HL-60 (cell line): ENCODE data around the gene MYBPH.
A peak's percentile ranks its signal among the peaks of the same experiment; 100 is the strongest.

ENCODE experiments used
- DNase-seq, 2 experiments: peaks; one replicate each; pipeline ENCODE4 v3.0.0-alpha.2; 2010 to 2020; ENCODE audit warnings: low read depth in 1 of 2, low spot score in 1 of 2
- H3K27ac ChIP-seq: fragments of 250-450 bp; sonication (Bioruptor Pico); replicated peaks from 2 replicates; pipeline ENCODE4 v1.5.1; 2020; ENCODE audit warnings: mild to moderate bottlenecking, moderate library complexity
- H3K27me3 ChIP-seq: fragments of 250-450 bp; sonication (Bioruptor Pico); 2 replicates; pipeline ENCODE4 v1.5.1; 2021; ENCODE audit warnings: mild to moderate bottlenecking, moderate library complexity; ENCODE audit not compliant: insufficient read depth, poor library complexity, severe bottlenecking
- H3K4me3 ChIP-seq: replicated peaks from 2 replicates; pipeline ENCODE4 v1.5.1; 2011; ENCODE audit warnings: mild to moderate bottlenecking, control low read depth, low read length; ENCODE audit not compliant: insufficient read depth
- CTCF ChIP-seq: IDR thresholded peaks from one replicate; pipeline ENCODE4 v1.5.1; 2011; ENCODE audit warnings: low read length, control low read depth, inconsistent platforms; ENCODE audit not compliant: insufficient read depth
- GABPA ChIP-seq: IDR thresholded peaks from 2 replicates; pipeline ENCODE4 v1.6.1; 2012; ENCODE audit warnings: low read depth
- POLR2AphosphoS5 ChIP-seq: IDR thresholded peaks from 2 replicates; pipeline ENCODE4 v1.6.1; 2012; ENCODE audit warnings: low read depth
- SPI1 ChIP-seq: IDR thresholded peaks from 2 replicates; pipeline ENCODE4 v1.6.1; 2012; ENCODE audit warnings: low read depth, mild to moderate bottlenecking, borderline replicate concordance
- TF ChIP-seq, protein P1 (sequence below): IDR thresholded peaks from 2 replicates; pipeline ENCODE4 v1.6.1; 2012; ENCODE audit warnings: low read depth; ENCODE audit not compliant: insufficient replicate concordance

MYBPH gene

DNA sequence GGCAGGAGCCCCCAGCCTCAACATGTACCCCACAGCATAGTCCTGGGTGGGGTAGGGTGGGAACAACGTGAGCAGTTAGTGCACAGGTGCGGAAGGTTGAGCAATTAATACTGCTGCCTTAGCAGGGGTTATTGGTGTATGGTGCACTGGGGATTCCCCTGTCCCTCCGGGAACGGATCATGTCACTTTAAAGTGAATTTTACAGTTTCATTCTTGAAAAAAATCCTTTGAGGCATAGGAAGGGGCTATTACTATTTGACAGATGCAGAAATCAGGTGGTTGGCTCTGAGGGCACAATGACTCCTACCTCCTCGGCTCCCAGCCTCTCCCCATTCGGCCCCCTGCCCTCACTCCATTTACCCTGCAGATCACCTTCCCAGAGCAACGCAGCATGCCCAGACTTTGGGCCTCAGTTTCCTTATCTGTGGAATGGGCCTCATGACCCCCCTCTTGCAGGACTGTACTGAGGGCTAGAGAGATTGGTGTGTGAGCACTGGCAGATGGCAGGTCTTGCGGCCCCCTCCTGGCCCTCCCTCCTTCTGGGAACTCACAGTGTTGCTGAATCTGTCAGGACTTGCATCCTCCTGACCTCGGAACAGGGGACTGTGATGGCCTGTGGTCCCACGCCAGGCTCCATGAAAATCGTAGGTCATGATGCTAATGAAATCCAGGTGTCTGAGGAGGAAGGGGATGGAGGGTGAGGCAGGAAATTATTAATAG lies 5.1 kb upstream of the MYBPH start:
- no peak for TF ChIP-seq SPI1
- TF ChIP-seq, protein P1, sequence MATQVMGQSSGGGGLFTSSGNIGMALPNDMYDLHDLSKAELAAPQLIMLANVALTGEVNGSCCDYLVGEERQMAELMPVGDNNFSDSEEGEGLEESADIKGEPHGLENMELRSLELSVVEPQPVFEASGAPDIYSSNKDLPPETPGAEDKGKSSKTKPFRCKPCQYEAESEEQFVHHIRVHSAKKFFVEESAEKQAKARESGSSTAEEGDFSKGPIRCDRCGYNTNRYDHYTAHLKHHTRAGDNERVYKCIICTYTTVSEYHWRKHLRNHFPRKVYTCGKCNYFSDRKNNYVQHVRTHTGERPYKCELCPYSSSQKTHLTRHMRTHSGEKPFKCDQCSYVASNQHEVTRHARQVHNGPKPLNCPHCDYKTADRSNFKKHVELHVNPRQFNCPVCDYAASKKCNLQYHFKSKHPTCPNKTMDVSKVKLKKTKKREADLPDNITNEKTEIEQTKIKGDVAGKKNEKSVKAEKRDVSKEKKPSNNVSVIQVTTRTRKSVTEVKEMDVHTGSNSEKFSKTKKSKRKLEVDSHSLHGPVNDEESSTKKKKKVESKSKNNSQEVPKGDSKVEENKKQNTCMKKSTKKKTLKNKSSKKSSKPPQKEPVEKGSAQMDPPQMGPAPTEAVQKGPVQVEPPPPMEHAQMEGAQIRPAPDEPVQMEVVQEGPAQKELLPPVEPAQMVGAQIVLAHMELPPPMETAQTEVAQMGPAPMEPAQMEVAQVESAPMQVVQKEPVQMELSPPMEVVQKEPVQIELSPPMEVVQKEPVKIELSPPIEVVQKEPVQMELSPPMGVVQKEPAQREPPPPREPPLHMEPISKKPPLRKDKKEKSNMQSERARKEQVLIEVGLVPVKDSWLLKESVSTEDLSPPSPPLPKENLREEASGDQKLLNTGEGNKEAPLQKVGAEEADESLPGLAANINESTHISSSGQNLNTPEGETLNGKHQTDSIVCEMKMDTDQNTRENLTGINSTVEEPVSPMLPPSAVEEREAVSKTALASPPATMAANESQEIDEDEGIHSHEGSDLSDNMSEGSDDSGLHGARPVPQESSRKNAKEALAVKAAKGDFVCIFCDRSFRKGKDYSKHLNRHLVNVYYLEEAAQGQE, result no peak
- no peak for TF ChIP-seq GABPA
- no peak for TF ChIP-seq CTCF
- TF ChIP-seq POLR2AphosphoS5, result no peak
- Histone ChIP-seq H3K27me3 (no peaks in the 10 kb centered on the region), H3K4me3 (no peak overlapping the region), H3K27ac (no peak overlapping the region)
- no peak for DNase-seq

GRCh38 chr1:203179667-203180005 lies 4.0 kb upstream of the MYBPH start:
- TF ChIP-seq SPI1 (no peak), POLR2AphosphoS5 (no peak), CTCF (no peak), GABPA (no peak)
- TF ChIP-seq, protein P1, result no peak
- Histone ChIP-seq H3K27me3 (no peaks in the 10 kb centered on the region), H3K27ac (no peak overlapping the region), H3K4me3 (no peak overlapping the region)
- DNase-seq, result no peak

GRCh38 chr1:203178821-203179666 lies 3.4 kb upstream of the MYBPH start:
- Histone ChIP-seq H3K4me3 (no peak overlapping the region), H3K27ac (no peak overlapping the region), H3K27me3 (no peaks in the 10 kb centered on the region)
- no peak for TF ChIP-seq CTCF
- TF ChIP-seq POLR2AphosphoS5, result 0 out of 2 replicates have a peak, but pooled peaks have one; percentile 12
- peak; percentile 23; the same call in 1 of the 2 replicates for TF ChIP-seq SPI1
- DNase-seq, result no peak
